Inflammatory macrophage treated with lipopolysaccharide for 1 hour (primary cell): Measurements from ENCODE around the gene OR10C1.
"Not testable (repeated sequence)": the region's sequence is repeated elsewhere in the genome, so short reads cannot be mapped to it uniquely, and the experiment has no call there.

ENCODE experiments used
- DNase-seq, 2 donors: peaks; one replicate each; pipeline ENCODE4 v3.0.0-alpha.2; 2020 to 2022

The OR10C1 gene

GRCh38 chr6:29439006-29439405 is at the start of gene OR10C1:
Gene OR10C1 (plus strand): TSS chr6:29439306. CDS start chr6:29440016, 710 bp downstream.
- no peak for DNase-seq

GRCh38 chr6:29395331-29395730 is 43.8 kb upstream of the OR10C1 start, which contains the start of gene OR12D2:
Gene OR12D2 (plus strand): TSS chr6:29395631. CDS start chr6:29396700, 1,069 bp downstream.
- DNase-seq = no peak

GRCh38 chr6:29399525-29399924 is 39.6 kb upstream of the OR10C1 start:
- DNase-seq = no peak

DNA sequence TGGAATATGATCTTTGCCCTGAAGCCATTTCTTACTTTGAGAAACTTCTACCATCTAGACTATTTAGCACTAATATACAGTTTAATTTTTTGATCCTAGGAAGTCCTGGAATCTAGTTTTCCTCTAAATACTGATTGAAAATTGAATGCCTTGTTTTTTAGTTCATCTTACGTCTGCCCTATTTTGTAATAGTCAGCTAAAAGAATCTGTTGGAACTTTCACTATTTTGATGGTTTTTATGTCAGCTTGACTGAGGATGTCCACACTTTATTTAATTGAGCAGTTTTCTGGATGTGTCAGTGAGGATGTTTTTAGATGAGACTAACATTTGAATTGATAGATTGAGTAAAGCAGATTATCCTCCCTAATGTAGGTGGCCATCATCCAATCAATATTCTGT is 35.3 kb upstream of the OR10C1 start:
- DNase-seq = no peak

DNA sequence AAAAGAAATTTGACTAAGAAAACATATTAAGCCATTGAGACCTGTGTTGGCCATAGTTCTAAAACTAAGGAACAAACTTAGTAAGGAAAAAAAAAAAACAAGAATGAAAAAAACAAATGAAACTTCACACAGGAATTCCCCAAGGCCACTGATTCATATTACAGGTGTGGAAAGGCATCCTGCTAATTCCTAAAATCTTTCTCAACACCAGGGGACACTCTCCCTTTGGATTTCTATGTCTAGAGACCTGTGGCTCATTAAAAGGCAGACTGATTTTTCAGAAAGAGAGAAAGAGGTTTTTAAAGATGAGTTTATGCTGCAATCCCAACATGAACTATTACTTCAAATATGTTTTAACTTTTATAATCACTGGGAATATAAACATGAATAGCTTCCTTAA is 24.5 kb upstream of the OR10C1 start, which contains the start of gene OR12D1:
TSS of gene OR12D1 (plus strand) at position 341 of the 400 bp plus-strand sequence.
- no peak for DNase-seq

GRCh38 chr6:29419516-29419915 is 19.6 kb upstream of the OR10C1 start:
- DNase-seq = no peak

DNA sequence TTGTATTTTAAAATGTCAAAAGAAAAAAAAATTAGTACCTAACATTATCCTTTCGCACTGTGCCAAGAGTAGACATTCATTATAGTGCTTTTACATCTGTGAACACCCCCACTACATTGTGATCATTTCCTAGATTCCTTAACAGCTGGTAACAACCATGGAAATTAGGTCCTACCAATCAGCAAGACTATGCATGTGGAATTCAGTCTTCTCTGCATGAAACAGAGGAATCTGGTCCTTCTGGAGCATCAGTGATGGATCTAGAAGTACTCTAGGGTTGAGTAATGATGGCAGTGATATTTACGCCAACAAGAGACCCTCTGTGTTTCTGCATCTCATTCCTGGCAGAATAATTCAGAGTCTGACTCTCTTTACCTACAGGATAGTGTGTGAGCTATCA is 14.9 kb upstream of the OR10C1 start:
- DNase-seq = no peak

GRCh38 chr6:29424575-29424974 is 14.5 kb upstream of the OR10C1 start:
- DNase-seq = no peak

GRCh38 chr6:29425075-29425474 is 14.0 kb upstream of the OR10C1 start:
- DNase-seq = no peak

DNA sequence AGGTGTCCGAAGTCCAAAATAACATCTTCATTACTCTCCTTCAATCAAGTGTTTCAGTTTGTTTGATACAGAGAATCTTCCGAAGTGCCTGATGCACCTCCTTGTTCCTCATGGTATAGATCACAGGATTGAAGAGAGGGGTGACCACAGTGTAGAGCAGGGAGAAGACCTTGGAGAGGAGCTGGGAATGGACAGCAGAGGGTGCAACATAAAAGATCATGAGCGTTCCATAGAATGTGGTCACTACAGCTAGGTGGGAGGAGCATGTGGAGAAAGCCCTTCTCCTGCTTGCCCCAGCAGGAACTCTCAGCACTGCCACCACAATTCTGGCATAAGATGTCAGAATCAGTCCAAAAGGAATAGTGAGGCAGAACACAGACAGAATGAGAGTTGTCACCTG is 12.5 kb upstream of the OR10C1 start:
- no peak for DNase-seq

- not testable (repeated sequence) for DNase-seq
Measured at GRCh38 chr6:29436730-29437129, 2.4 kb upstream of the OR10C1 start.

GRCh38 chr6:29442719-29443118 is 3.6 kb downstream of the OR10C1 start:
- DNase-seq = peak in 1 of 2 donors; percentile 25

- not testable (repeated sequence) for DNase-seq
Measured at GRCh38 chr6:29444031-29444430, 4.9 kb downstream of the OR10C1 start.

GRCh38 chr6:29447670-29448069 is 8.6 kb downstream of the OR10C1 start:
- DNase-seq = no peak

DNA sequence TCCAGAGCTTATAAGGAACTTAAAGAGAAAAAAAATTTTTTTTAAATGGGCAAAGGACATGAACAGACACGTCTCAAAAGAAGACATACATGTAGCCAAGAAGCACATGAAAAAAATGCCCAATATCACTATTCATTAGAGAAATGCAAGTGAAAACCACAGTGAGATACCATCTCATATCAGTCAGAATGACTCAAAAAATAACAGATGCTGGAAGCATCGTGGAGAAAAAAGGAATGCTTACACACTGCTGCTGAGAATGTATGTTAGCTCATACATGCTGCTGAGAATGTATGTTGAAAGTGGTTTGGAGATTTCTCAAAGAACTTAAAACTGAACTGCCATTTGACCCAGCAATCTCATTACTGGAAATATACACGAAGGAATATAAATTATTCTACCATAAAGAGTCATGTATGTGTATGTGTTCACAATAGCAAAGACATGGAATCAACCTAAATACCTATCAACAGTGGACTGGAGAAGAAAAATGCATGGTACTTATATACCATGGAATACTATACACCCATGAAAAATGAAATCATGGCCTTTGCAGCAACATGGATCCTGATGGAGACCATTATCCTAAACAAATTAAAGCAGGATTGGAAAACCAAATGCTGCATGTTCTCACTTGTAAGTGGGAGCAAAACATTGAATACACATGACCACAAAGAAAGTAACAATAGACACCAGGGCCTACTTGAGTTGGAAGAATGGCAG is 12.5 kb downstream of the OR10C1 start:
- DNase-seq = no peak

GRCh38 chr6:29456971-29457370 is 17.9 kb downstream of the OR10C1 start, which contains the start of the genes OR11A1 and OR2H1:
Gene OR11A1 (minus strand): TSS chr6:29457071. CDS start chr6:29427641, 29,430 bp downstream.
Gene OR2H1 (plus strand): TSS chr6:29457155. CDS start chr6:29461770, 4,615 bp downstream.
- DNase-seq = no peak

GRCh38 chr6:29461021-29461814 is 22.1 kb downstream of the OR10C1 start:
- no peak for DNase-seq

- DNase-seq = no peak
Measured at GRCh38 chr6:29462022-29462421, 22.9 kb downstream of the OR10C1 start.

DNA sequence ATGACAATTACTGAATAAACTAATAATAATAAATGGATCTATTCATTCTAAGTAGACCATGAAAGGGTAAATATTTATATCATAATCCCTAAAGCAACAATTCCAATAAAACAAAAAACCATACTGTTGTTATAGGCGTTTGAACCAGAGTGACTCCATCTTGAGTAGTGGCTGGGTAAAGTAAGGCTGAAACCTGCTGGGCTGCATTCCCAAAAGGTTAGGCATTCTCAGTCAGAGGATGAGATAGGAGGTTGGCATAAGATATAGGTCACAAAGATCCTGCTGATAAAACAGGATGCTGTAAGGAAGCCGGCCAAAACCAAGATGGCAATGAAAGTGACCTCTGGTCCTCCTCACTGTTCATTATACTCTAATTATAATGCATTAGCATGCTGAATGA is 26.2 kb downstream of the OR10C1 start:
- no peak for DNase-seq

GRCh38 chr6:29465801-29466200 is 26.7 kb downstream of the OR10C1 start:
- DNase-seq = no peak

DNA sequence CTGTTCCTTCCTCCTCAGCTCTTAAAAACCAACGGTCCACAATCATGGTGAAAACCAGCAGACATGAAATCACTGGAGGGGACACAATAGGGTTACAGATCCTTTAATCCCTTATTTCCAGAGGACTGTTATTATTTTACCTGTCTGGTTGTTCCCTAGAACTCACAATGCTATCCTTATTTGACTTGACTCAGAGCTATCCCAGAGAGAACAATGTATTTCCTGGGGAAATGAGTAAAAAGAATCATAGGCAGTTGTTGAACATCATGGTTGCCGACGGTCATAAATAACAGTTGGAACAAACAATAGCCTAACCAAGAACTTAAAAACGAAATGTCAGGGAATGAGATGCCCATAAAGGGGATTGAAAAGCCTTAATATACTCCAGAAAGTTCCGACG is 27.1 kb downstream of the OR10C1 start:
- DNase-seq = no peak

DNA sequence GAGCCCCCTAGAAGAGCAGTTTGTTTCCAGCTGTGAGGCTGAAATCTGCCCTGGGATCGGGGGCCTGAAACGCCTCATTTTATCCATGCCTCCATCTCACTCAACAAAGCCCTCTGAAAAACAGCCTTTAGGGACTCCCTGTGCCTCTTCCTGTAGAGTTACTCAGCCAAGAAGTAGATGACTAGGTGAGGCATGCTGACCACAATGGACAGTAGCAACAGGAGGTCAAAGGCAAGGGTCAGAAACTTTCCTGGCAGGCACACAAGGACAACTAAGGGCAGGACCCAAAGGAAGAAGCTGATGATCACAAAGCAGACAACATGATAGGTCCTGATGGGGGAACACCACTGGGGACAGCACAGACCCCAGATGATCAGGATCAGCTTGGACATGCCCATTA is 35.9 kb downstream of the OR10C1 start:
- DNase-seq = no peak

DNA sequence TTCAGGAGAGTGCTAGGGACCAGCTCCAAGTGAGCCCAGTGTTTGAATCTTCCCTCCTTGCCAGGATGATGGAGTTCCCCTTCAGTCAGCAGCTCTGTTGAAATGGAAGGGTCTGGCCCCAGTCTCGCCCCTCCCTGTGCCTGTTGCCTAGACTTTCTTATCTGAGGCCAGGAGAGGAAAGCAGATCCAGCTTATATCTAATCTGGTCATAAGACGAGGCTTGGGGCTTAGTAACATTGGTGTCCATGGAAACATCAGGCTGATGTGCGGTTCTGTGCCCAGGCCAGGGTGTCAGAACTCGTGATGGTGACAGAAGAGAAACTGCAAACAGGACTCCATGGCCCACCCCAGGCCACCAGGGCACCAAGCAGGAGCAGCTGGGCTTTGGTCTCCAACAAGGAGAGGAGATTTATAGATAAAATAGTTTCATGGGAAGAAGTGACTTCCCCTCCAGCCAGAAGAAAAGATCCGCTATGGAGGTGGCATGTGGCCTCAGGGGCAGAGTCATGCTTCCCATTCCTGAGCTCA is 38.9 kb downstream of the OR10C1 start:
- no peak for DNase-seq

- no peak for DNase-seq
Measured at GRCh38 chr6:29478740-29479139, 39.6 kb downstream of the OR10C1 start.
